Thyroid gland (tissue), 4 donors: Measurements from ENCODE around the gene TRIM56.

Source experiments
- POLR2A ChIP-seq, 2 donors: fragments of 450-650 bp; IDR thresholded peaks; one replicate each; pipeline ENCODE4 v1.6.1; 2017; ENCODE audit warnings: antibody characterized with exemption in 2 of 2, mild to moderate bottlenecking in 2 of 2, moderate library complexity in 1 of 2
- TF ChIP-seq, protein P1 (sequence below), 6 experiments: fragments of 200-600 bp in 3 of 6; fragments of 450-650 bp in 3 of 6; sonication (generic) in 3 of 6; IDR thresholded peaks; one replicate each; pipeline ENCODE4 v1.5.1; 2016 to 2019; ENCODE audit warnings: antibody characterized with exemption in 6 of 6, mild to moderate bottlenecking in 2 of 6, inconsistent platforms in 1 of 6, moderate library complexity in 1 of 6

DNA sequence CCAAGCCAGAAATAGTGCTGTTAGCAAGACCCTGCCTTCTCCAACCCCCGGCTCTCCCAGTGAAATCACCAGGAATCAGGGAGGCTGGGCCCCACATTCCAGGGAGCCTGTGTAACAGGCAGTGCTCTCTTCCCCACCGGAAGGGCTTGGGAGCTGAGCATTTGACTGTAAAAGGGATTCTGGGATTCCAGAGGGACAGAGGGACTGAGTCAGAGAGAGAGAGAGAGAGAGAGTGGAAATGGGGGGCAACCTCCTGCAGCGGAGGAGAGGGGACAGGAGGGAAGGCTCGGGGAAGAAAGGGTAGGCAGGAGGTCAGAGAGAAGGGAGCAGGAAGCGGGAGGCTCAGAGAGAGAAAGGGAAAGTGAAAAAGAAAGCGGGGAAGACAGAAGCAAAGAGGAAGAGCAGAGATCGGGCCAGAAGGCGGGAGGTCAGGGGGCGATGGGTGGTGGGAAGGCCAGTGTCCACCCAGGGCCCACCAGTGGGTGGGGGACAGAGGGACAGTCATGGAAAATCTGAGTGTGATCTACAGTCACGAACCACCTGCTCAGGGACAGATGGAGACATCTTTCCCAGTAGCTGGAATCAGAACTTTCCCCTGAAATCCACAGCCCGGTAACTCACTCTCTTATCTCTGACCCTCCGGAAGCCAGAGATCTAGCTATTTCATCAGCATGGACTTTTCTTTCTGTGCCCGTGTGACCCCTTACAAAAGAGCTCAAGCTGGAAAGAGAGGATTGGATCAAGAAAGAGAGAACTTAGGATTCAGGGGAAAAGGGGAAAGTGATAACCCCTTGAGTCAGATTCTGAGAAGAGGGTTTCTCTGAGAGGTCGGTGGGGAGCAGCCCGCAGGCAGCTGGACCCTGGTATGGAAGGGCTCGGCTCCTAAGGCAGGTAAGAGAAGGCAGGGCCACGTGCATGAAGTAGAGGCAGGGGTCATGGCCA is 37.0 kb downstream of the TRIM56 start:
- TF ChIP-seq, protein P1, sequence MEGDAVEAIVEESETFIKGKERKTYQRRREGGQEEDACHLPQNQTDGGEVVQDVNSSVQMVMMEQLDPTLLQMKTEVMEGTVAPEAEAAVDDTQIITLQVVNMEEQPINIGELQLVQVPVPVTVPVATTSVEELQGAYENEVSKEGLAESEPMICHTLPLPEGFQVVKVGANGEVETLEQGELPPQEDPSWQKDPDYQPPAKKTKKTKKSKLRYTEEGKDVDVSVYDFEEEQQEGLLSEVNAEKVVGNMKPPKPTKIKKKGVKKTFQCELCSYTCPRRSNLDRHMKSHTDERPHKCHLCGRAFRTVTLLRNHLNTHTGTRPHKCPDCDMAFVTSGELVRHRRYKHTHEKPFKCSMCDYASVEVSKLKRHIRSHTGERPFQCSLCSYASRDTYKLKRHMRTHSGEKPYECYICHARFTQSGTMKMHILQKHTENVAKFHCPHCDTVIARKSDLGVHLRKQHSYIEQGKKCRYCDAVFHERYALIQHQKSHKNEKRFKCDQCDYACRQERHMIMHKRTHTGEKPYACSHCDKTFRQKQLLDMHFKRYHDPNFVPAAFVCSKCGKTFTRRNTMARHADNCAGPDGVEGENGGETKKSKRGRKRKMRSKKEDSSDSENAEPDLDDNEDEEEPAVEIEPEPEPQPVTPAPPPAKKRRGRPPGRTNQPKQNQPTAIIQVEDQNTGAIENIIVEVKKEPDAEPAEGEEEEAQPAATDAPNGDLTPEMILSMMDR (IDR thresholded peaks at IDR 0.05), result no peak
- no peak for TF ChIP-seq POLR2A (IDR thresholded peaks at IDR 0.05)
